Caki2 (cell line): Measurements from ENCODE around the gene SDE2. TPM values are rescaled to one million over a fixed set of nuclear protein-coding genes. Genes with fewer than 3 reads are reported as not detected.
"Not testable (repeated sequence)": the region's sequence is repeated elsewhere in the genome, so short reads cannot be mapped to it uniquely, and the experiment has no call there.

Source experiments
- DNase-seq: peaks from one replicate; pipeline ENCODE4 v3.0.0-alpha.2; 2015; ENCODE audit warnings: low read depth
- in situ Hi-C: cut with HindIII; loops from 2 replicates; pipeline ENCODE4 v1.10.0; 2016; ENCODE audit warnings: low sequenced_read_pairs, low pct_unique_long_range_greater_than_20kb, mixed read lengths
- total RNA-seq: library from RNA; depleted of rRNA; stranded (reverse); fragments of >200 nt; shearing (Covaris generic); gene quantifications from 2 replicates; pipeline ENCODE4 v1.2.3, GENCODE V29; 2014; ENCODE audit warnings: low replicate concordance

SDE2 gene
- total RNA-seq, 1 experiment from 2014 or later: 21.0 TPM

DNA sequence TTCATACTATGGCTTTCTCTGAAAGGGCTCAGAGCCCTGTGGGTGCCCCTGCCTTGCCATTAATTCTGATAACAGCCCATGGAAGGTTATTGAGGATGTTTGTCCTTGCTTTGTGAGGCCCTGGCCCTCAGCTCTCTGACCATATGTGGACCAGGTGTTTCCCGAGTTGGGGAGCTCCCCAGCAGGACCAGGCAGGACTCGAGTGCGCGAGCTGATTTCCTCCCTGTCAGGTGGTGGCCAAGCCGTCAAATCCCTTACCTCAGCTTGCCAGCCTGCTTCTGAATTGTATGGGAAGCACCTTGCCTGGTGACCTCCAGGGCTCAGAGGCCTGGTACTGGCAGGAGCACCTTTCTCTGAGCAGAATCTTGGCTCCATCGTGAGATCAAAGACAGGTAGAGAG, 17.9 kb upstream of the SDE2 start:
- in situ Hi-C loops: no loop called here
- DNase-seq: no peak

DNA sequence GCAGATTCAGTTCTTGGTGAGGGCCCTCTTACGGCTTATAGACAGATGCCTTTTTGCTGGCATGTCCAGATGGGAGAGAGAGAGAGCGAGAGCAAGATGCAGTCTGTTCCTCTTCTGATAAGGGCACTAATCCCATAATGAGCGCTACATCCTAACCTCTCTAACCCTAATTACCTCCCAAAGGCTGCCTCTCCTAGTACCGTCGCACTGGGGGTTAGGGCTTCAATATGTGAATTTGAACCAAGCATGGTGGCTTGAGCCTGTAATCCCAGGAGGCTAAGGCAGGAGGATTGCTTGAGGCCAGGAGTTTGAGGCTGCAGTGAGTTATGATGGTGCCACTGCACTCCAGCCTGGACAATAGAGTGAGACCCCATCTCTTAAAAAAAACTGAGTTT, 10.5 kb upstream of the SDE2 start:
- DNase-seq: no peak
- in situ Hi-C loops: no loop called here

DNA sequence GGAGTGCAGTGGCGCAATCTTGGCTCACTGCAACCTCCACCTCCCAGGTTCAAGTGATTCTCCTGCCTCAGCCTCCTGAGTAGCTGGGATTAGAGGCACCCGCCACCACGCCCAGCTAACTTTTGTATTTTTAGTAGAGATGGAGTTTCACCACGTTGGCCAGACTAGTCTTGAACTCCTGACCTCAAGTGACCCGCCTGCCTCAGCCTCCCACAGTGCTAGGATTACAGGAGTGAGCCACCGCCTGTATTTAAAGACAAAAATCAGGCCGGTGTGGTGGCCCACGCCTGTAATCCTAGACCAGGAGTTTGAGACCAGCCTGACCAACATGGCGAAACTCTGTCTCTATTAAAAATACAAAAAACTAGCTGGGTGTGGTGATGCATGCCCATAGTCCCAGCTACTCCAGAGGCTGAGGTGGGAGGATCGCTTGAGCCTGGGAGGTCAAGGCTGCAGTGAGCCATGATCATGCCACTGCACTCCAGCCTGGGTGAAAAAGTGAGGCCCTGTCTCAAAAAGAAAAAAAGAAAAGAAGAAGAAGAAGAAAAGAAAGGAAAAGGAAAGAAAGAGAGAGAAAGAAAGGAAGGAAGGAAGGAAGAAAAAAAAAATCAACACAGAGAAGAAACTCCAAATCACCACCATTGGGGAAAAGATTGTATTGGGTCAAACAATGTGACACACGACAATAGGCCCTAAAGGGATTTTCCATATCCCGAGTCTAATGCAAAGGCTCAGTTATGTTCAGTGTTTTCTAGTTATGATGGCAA, 8.2 kb upstream of the SDE2 start:
- in situ Hi-C loops, DNase-seq: not testable (repeated sequence)

DNA sequence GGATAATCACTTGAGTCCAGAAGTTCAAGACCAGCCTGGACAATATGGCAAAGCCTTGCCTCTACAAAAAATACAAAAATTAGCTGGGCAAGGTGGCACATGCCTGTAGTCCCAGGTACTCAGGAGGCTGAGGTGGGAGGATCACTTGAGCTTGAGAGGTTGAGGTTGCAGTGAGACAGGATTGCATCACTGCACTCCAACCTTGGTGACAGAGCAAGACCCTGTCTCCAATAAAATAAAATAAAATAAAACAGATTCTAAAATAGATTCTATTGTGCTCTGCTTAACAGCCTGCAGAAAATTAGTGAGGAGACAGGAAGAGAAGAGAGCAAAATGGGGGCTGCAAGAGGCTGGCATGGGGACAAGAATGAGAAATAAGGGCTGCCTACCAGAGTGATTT, 7.5 kb upstream of the SDE2 start:
- in situ Hi-C loops: no loop called here
- no peak for DNase-seq

DNA sequence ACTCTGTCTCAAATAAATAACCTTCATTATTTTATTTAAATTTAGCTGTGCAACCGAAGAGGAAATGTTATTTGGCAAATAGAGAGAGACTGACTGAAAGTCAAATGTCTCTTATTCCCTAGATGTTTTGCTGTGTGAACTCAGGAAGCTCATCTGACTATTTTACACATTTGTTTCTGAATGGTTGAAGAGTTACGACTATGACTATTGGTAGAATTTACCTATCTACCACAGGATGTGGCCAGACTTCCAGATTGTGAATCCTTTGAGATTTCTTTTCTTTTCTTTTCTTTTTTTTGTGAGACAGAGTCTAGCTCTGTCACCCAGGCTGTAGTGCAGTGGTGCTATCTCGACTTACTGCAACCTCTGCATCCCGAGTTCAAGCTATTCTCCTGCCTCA, 5.3 kb upstream of the SDE2 start:
- no peak for DNase-seq
- in situ Hi-C loops: no loop called here

DNA sequence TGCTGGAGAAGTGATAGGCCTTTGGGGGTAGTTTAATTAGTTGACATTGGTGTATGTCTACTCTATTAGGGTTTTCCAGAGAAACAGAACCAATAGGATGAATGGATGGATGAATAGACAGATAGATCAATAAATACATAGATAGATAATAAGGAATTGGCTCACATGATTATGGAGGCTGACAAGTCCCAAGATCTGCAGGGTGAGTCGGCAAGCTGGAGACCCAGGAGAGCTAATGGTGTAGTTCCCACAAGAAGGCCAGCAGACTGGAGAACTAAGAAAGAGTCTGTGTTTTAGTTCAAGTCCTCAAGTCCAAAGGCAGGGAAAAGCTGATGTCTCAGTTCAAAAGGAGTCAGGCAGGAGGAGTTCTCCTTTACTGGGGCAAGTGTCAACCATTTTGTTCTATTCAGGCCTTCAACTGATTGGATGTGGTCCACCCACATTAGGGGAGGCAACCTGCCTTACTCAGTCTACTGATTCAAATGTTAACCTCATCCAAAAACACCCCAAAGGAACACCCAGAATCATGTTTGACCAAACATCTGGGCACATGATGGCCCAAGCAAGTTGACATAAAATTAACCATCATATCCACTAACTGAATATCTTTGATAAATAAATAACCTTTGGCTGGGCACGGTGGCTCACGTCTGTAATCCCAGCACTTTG, 4.5 kb upstream of the SDE2 start:
- in situ Hi-C loops: no loop called here
- DNase-seq: no peak

DNA sequence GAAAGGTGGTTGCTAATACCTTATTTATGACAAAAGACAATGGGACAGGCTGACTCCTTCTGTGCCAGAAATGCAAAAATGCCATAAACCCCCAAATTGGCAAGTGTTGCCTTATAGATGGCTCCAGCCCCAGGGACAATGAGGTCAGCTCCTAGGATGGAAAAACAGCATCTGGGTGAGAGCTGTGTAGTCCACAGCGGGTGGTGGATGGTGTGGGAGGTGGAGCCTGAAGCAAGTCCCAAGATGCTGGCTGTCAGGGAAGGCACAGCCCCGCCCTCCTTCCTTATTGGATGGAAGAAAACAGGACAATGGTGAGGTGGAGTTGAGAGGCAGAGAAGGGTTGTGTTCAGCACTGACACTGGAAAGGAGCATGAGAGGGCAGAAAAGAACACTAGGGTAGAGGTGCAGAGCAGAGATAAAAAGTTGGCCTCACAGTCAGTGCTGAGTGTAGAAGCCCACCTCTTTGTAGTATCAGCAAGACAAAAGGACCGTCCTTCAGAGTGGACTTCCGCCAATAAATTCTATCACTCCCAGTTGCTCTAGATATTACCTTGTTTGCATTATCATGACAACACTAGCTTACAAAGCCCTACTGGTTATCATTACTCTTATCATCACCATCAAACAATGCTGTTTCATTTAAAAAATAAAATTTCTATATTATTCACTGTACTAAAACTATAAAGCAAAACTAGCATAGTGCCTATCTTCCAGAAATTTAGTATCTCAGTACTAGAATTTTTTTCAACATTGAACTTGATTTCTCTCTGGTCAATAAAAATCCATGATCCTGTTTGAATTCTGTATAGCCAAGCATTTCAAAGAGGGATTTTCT, 3.7 kb upstream of the SDE2 start:
- peak; percentile 91 for DNase-seq
- in situ Hi-C loops: no loop called here

DNA sequence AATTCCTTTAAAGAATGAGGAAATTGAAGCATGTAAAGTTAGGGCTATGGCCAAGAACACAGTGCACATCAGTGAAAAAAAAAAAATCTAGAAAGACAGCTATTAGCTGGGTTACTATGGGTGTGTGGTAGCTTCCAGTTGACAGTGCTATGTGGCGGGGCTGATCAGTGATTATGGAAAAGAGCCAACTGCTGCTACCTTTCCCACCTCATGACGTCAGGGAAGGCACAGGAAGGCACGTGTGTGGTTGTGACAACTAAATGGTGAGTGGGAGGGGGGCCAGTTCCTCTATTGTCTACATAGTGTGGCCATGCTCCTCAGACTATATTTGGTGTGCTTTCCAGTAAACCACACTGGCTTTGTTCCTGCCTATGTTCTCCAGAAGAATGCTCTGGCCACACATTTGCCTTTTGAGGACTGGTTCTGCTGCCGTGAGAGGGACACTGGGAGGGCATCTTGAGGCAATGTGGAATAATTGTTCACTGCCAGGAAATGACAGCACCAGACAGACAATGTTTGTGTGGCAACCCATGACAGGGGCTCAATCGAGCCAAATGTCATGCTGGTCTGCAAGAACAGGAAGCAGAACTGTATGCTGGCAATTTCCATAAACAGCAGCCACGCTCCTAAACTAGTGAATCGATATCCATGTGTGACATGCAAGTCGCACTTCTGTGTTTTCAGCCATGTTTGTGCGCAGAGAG, 3.0 kb upstream of the SDE2 start:
- in situ Hi-C loops: no loop called here
- DNase-seq: no peak

DNA sequence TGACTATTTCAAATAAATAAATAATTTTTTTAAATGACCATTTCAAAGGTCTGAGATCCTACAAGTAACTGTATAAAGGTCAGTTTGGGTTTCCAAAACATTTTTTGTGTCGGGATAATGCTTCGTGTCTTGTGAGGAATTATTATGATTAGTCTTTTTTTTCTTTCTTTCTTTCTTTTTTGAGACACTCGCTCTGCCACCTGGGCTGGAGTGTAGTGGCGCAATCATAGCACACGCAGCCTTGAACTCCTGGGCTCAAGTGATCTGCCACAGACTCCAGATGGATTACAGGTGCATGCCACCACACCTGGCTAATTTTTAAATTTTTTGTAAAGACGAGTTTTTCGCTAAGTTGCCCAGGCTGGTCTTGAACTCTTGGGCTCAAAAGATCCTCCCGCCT, 1.9 kb upstream of the SDE2 start:
- DNase-seq: no peak
- in situ Hi-C loops: no loop called here

DNA sequence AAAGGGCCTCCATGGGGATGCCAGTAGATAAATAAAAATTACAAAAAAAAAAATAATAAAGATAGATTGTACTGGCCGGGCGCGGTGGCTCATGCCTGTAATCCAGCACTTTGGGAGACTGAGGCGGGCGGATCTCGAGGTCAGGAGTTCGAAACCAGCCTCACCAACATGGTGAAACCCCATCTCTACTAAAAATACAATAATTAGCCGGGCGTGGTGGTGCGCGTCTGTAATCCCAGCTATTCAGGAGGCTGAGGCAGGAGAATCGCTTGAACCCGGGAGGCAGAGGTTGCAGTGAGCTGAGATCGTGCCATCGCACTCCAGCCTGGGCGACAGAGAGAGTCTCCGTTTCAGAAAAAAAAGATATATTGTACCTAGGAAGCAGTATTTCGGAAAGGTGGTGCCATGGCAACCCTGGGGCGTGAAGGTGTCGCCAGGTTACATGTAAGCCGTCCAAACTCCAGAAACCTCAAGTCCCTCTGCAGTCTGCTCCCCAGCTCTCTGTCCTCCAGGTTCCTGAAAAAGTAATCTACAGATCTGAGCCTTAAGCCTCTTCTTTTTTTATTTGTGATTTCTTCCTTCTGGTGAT, 1.4 kb upstream of the SDE2 start:
- DNase-seq, in situ Hi-C loops: not testable (repeated sequence)

DNA sequence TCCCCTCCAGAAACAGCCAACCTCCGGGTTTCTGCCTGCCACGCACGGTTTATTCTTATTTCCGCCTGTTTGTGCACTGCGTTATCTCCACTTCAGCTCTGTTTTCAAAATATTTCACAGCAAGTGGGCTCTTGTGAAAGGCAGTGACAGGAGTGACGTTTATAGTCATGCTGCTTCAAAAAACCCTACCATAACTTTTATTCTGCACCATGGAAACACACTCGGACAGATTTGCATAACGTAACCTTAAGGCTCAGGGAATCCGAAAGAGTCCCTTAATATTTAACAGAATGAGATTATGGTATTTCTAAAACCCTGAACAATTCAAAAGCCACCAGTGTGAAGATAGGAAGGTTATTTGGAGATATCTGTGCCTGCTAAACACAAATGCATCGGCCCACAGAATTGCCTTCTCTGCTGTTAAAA, 782 bp upstream of the SDE2 start:
- in situ Hi-C loops: no loop called here
- DNase-seq: peak; percentile 36

DNA sequence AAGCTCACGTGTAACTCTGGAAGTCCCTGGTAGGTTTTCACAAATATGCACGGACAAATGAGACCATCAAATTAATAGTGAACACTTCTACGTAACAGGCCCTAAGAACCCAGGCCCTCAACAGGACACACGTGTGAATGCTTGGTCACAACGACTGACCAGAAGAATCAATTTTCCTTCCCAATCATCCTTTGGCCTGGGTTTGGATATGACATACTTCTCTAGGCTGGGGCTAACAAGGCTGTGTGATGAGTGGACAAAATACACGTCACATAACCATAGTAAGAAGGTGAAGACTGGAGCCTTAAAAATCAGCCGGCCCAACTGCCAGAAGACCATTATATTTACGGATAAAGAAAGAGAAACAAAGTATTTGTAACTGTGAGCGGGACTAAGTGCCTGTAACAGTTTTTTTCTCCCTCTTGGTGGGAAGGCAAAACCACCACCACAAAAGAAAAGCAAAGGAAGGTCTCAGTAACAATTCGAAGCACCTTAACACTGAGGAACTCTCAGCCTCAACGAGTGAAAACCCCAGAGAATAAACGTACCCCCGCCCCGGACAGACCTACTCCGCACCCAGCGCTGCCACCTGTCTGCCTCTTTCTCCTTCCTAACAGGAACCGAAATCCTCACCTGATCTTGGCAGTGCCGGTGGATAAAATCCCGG, 450 bp downstream of the SDE2 start:
- peak; percentile 19 for DNase-seq
- in situ Hi-C loops: no loop called here

DNA sequence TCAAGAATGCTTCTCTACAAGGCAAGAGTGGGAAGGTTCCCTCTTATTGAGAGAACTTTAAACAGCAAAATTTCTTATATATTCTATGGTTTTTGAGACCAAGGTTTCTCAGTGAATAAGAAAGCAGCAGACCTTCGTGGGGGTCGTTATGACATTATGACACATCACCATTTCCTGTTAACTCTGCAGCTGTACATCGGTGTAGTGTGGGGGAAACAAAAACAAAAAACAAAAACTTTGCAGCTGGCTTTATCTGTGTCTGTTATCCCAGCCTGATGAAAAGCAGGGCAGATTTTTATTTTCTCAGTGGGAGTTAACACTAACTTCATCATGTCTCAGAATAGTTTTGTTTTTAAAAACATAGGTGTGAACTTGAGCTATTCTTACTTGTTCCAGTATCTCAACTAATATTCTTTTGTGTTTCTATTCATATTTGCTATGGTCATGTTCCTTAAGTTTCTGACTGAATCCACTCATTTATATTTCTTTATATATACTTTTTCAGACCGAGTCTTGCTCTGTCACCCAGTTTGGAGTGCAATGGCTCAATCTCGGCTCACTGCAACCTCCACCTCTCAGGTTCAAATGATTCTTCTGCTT, 2.1 kb downstream of the SDE2 start:
- no peak for DNase-seq

DNA sequence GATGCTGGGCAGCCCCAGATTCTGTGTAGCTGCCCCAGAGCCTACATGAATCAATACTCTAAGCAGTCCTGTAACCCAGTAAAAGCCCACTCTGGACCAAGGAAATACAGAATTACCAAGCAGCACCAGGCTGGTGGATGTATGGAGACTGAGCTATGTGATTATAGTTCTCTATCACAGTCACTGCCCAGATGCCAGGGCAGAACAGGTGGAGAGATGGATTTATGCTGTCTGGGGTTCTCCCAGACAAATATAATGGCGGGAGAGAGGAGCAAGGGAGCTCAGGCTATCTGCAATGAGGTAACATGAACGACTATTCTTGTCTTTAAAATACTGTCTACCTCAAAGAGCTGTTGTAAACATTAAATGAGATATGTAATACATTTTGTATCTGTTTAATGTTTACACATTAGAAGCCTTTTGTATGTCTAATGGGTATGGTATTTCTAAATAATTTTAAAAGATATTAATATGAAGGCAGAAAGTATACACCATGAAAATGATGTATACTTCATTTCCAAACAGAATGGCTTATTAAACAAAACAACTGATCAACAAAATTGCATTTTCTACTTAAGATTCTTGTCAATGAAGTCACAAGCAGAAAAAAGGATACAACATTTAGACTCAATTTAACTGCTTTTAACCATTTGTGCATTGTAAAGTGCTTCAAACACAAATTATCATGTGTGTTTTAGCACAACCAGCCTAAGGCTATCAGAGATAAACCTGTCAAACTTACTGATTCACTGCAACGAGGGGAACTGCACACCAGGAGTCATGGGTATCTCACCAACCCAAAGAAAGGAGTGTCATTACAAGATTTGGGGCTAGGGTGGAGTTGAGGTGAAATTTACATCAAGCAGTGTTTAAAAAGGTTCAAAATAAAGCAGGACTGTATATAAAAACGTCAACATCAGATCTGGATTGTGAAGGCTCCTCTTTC, 3.0 kb downstream of the SDE2 start:
- no peak for DNase-seq
- in situ Hi-C loops: no loop called here

More for the DNA sequence above, 2.1 kb downstream of the SDE2 start:
- in situ Hi-C loops: no loop called here

DNA sequence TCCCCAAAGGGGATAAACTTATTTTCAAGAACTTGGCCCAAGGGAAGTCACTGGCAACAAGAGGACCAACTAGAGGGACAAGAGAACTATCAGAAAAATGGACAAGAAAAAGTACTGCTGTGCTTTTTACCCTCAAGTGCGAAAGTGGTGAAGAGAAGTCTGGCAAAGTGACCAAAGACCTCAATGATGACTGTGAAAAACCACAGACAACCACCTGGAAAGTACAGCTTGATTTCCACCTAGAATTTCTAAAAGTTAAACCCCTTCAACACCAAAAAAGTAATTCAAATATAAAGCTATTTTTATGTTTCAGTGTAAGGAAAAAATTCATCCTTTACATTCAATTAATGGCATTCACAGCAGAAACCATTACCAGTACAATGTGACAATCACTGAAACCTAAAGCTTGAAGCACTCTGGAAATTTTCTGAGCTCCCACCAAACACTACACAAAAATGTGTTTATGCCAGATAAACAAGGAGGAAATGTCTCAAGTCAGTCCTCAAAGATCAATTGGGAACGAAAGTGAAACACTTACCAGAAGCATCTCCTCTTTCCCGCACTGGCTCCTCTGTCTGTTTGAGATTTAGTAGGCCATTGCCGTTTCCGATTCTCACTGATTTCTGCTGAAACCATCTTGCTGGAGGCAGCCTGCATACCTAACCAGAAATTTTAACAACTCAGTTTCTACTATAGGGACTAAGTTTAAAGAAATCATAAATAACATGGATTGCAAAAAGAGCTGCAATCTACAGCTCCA, 8.3 kb downstream of the SDE2 start:
- DNase-seq: no peak
- in situ Hi-C loops: no loop called here
